ENCODE results near the gene ST3GAL6.

DNA sequence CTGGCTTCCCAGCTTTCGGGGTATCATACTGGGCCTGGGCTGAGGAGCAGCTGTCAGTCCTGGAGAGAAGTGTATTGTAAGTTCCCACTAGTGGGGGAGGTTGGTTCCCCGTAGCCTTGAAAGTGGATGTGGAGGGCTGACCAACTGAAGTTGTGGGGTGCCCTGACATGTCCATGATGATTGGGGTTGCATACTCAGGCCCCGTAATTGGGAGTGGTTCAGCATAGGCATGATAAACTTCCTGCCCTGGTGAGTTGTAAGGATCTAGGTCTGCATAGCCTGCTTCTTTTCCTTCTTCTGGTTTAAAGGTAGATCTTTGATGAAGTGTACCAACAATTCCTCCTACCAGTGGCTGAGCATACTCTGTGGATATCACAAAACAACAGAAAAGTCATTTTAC, 36.3 kb downstream of the ST3GAL6 start:
- TF ChIP-seq, protein P1, sequence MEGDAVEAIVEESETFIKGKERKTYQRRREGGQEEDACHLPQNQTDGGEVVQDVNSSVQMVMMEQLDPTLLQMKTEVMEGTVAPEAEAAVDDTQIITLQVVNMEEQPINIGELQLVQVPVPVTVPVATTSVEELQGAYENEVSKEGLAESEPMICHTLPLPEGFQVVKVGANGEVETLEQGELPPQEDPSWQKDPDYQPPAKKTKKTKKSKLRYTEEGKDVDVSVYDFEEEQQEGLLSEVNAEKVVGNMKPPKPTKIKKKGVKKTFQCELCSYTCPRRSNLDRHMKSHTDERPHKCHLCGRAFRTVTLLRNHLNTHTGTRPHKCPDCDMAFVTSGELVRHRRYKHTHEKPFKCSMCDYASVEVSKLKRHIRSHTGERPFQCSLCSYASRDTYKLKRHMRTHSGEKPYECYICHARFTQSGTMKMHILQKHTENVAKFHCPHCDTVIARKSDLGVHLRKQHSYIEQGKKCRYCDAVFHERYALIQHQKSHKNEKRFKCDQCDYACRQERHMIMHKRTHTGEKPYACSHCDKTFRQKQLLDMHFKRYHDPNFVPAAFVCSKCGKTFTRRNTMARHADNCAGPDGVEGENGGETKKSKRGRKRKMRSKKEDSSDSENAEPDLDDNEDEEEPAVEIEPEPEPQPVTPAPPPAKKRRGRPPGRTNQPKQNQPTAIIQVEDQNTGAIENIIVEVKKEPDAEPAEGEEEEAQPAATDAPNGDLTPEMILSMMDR (IDR thresholded peaks at IDR 0.05; ENCODE audit: insufficient read depth, low read length), result no peak
- TF ChIP-seq POLR2AphosphoS5 (IDR thresholded peaks at IDR 0.05; ENCODE audit: low read depth) (no peak), SPI1 (IDR thresholded peaks at IDR 0.05; ENCODE audit: borderline replicate concordance, low read depth) (no peak)
- TF ChIP-seq, protein P2, sequence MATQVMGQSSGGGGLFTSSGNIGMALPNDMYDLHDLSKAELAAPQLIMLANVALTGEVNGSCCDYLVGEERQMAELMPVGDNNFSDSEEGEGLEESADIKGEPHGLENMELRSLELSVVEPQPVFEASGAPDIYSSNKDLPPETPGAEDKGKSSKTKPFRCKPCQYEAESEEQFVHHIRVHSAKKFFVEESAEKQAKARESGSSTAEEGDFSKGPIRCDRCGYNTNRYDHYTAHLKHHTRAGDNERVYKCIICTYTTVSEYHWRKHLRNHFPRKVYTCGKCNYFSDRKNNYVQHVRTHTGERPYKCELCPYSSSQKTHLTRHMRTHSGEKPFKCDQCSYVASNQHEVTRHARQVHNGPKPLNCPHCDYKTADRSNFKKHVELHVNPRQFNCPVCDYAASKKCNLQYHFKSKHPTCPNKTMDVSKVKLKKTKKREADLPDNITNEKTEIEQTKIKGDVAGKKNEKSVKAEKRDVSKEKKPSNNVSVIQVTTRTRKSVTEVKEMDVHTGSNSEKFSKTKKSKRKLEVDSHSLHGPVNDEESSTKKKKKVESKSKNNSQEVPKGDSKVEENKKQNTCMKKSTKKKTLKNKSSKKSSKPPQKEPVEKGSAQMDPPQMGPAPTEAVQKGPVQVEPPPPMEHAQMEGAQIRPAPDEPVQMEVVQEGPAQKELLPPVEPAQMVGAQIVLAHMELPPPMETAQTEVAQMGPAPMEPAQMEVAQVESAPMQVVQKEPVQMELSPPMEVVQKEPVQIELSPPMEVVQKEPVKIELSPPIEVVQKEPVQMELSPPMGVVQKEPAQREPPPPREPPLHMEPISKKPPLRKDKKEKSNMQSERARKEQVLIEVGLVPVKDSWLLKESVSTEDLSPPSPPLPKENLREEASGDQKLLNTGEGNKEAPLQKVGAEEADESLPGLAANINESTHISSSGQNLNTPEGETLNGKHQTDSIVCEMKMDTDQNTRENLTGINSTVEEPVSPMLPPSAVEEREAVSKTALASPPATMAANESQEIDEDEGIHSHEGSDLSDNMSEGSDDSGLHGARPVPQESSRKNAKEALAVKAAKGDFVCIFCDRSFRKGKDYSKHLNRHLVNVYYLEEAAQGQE (IDR thresholded peaks at IDR 0.05; ENCODE audit: insufficient replicate concordance, low read depth), result no peak

All from HL-60 (cell line).